Measurements from ENCODE around the gene TGFBR3. TPM values are rescaled to one million over a fixed set of nuclear protein-coding genes. Genes with fewer than 3 reads are reported as not detected.

Gene TGFBR3
- total RNA-seq, 1 experiment from 2014 or later, result 3.1 TPM

DNA sequence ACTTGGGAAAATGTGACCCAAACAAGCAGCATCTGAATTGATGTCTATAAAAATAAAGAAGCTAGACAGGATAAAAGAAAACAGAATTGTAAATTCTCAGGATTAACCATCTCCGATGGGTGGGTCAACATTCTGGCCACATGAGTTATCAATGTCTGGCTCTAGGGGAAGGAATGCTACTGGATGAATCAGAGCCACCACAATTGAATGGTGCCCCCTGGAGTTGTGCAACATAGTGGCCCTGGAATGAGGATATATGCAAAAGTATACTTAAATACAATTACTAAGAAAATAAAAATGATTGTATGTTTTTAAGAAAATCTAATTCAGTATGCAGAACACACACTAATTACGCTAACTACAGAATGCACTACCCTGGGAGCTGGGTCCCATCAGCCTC lies 185.6 kb downstream of the TGFBR3 start:
- no peaks in the 10 kb centered on the region for H3K36me3 ChIP-seq (ENCODE audit: insufficient read depth, low read length, poor library complexity, severe bottlenecking)
- intact Hi-C loops (cut with micrococcal nuclease; ENCODE audit: unreplicated experiment), result no loop called here
- ChIA-PET CTCF (no interaction called here), POLR2A (ENCODE audit: low non-redundant PET) (no interaction called here)
- H3K4me3 ChIP-seq (ENCODE audit: low read depth, low read length, poor library complexity, severe bottlenecking), result no peak overlapping the region
- H3K4me1 ChIP-seq (ENCODE audit: insufficient read depth, low read length, poor library complexity, severe bottlenecking), result peaks cover 4% of the 10 kb centered on the region
- no peak for TF ChIP-seq EZH2 (IDR thresholded peaks at IDR 0.05; ENCODE audit: borderline replicate concordance, low read depth, low read length, poor library complexity, severe bottlenecking)
- TF ChIP-seq, protein P1, sequence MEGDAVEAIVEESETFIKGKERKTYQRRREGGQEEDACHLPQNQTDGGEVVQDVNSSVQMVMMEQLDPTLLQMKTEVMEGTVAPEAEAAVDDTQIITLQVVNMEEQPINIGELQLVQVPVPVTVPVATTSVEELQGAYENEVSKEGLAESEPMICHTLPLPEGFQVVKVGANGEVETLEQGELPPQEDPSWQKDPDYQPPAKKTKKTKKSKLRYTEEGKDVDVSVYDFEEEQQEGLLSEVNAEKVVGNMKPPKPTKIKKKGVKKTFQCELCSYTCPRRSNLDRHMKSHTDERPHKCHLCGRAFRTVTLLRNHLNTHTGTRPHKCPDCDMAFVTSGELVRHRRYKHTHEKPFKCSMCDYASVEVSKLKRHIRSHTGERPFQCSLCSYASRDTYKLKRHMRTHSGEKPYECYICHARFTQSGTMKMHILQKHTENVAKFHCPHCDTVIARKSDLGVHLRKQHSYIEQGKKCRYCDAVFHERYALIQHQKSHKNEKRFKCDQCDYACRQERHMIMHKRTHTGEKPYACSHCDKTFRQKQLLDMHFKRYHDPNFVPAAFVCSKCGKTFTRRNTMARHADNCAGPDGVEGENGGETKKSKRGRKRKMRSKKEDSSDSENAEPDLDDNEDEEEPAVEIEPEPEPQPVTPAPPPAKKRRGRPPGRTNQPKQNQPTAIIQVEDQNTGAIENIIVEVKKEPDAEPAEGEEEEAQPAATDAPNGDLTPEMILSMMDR (conservative IDR thresholded peaks at IDR 0.05; ENCODE audit: low read depth, low read length), result no peak
- H3K9me3 ChIP-seq (ENCODE audit: low read depth, low read length, poor library complexity, severe bottlenecking), result no peaks in the 10 kb centered on the region
- H3K27me3 ChIP-seq (replicated peaks; ENCODE audit: insufficient read depth, low read depth, low read length, poor library complexity), result no peaks in the 10 kb centered on the region
- DNase-seq (ENCODE audit: low spot score), result no peak
- BruUV-seq (replicated peaks), result no TSS peak
- H3K27ac ChIP-seq (ENCODE audit: low read depth, low read length, poor library complexity, severe bottlenecking), result no peak overlapping the region

DNA sequence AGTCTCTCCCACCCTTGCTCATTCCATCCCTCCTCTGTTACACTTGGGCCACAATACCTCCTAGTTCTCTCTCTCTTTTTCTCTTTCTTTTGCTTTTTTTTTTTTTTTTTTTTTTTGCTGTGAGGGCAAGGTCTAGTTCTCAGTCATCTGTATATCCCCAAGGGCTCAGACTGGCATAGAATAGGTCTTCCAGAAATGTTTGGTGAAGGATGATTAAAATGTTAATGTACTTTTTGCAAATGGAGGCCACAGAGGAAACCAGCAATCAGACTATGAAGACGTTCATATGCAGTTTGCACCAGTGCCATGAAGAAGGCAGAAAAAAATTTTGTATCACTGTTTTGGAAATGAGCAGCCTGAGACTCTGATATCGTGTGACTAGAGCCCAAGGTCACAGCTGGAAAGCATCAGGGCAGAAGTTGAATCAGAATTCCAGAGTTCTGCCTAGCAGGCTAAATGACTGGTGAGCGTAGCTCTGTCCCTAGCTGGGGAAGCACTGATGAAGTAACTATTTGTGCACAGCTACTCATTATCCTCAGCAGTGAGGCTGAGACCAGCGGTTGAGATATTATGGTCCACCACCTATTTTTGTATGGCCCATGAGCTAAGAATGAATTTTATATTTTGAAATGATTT lies 186.5 kb downstream of the TGFBR3 start:
- BruUV-seq (replicated peaks), result no TSS peak
- CTCF ChIA-PET, result no interaction called here
- Histone ChIP-seq H3K4me3 (ENCODE audit: low read depth, low read length, poor library complexity, severe bottlenecking) (no peak overlapping the region), H3K27ac (ENCODE audit: low read depth, low read length, poor library complexity, severe bottlenecking) (no peak overlapping the region), H3K4me1 (ENCODE audit: insufficient read depth, low read length, poor library complexity, severe bottlenecking) (peaks cover 4% of the 10 kb centered on the region), H3K9me3 (ENCODE audit: low read depth, low read length, poor library complexity, severe bottlenecking) (no peaks in the 10 kb centered on the region), H3K27me3 (replicated peaks; ENCODE audit: insufficient read depth, low read depth, low read length, poor library complexity) (no peaks in the 10 kb centered on the region), H3K36me3 (ENCODE audit: insufficient read depth, low read length, poor library complexity, severe bottlenecking) (no peaks in the 10 kb centered on the region)
- intact Hi-C loops (cut with micrococcal nuclease; ENCODE audit: unreplicated experiment), result no loop called here
- no peak for DNase-seq (ENCODE audit: low spot score)
- TF ChIP-seq EZH2 (IDR thresholded peaks at IDR 0.05; ENCODE audit: borderline replicate concordance, low read depth, low read length, poor library complexity, severe bottlenecking), result no peak
- TF ChIP-seq, protein P1 (conservative IDR thresholded peaks at IDR 0.05; ENCODE audit: low read depth, low read length), result no peak
- POLR2A ChIA-PET (ENCODE audit: low non-redundant PET), result no interaction called here

DNA sequence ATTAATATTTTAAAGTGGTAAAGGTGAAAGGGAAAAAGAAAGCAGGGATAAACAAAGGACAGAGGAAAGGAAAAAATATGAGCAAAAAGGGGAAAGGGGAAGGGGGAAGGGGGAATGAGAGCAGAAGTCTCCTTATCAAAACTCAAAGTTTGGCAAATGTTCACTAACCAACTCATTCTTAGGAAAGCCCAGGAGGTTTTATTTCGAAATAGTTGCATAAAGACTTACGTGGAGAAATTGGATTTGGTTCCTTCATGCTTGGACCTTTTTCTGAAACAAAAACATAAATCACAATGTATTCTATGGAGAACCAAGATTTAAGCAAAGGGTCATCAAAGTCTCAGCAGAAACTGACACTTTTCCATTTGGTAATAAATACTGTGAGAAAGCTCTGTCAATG lies 188.1 kb downstream of the TGFBR3 start:
- Histone ChIP-seq H3K4me1 (ENCODE audit: insufficient read depth, low read length, poor library complexity, severe bottlenecking) (peaks cover 4% of the 10 kb centered on the region), H3K27me3 (replicated peaks; ENCODE audit: insufficient read depth, low read depth, low read length, poor library complexity) (no peaks in the 10 kb centered on the region), H3K27ac (ENCODE audit: low read depth, low read length, poor library complexity, severe bottlenecking) (no peak overlapping the region), H3K4me3 (ENCODE audit: low read depth, low read length, poor library complexity, severe bottlenecking) (no peak overlapping the region), H3K9me3 (ENCODE audit: low read depth, low read length, poor library complexity, severe bottlenecking) (no peaks in the 10 kb centered on the region), H3K36me3 (ENCODE audit: insufficient read depth, low read length, poor library complexity, severe bottlenecking) (no peaks in the 10 kb centered on the region)
- no peak for DNase-seq (ENCODE audit: low spot score)
- ChIA-PET CTCF (no interaction called here), POLR2A (ENCODE audit: low non-redundant PET) (no interaction called here)
- intact Hi-C loops (cut with micrococcal nuclease; ENCODE audit: unreplicated experiment), result no loop called here
- no peak for TF ChIP-seq EZH2 (IDR thresholded peaks at IDR 0.05; ENCODE audit: borderline replicate concordance, low read depth, low read length, poor library complexity, severe bottlenecking)
- TF ChIP-seq, protein P1 (conservative IDR thresholded peaks at IDR 0.05; ENCODE audit: low read depth, low read length), result no peak
- BruUV-seq (replicated peaks), result no TSS peak

All from A673 (cell line).